Stimulated activated CD4-positive, alpha-beta T cell treated with anti-CD3 and anti-CD28 coated beads, Interleukin-4, amount 100 ng/mL, for 4 hours (primary cell): ENCODE data around the gene PROSER3.
"Not testable (repeated sequence)": the region's sequence is repeated elsewhere in the genome, so short reads cannot be mapped to it uniquely, and the experiment has no call there.

Source experiments
- DNase-seq, 2 experiments: peaks; one replicate each; pipeline ENCODE4 v3.0.0-alpha.2; 2020

Gene PROSER3

DNA sequence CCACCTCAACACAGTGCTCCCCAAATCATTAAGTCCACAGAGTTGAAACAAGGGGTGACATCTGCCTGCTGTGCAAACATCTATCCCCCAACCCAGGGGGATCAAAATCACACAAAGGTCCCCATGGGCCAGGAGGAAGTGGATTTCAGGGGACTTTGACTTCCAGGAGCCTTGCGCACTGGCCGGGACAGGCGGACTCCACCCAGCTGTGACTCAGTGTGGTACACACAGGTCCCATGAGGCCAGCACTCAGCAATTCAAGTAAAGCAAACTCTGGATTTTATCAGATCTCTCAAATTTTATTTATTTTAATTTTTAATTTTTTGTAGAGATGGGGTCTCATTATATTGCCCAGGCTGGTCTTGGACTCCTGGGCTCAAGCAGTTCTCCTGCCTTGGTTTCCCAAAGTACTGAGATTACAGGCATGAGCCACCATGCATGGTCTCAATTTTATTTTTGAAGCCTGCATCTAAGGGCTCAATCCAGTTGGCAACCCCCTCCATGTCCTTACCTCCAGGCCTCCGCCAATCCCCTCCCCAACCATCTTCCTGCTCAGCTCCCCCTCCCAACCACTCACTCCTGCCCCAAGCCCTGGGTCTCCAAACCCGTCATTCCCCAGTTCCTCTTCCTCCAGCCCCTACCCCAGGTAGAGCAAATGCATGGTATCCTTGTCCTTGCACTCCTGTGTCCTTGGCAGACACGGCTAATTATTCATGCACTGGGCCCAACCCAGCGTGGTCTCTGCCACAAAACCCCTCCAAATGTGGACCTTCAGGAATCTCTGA lies 35.6 kb downstream of the PROSER3 start:
- no peak for DNase-seq

DNA sequence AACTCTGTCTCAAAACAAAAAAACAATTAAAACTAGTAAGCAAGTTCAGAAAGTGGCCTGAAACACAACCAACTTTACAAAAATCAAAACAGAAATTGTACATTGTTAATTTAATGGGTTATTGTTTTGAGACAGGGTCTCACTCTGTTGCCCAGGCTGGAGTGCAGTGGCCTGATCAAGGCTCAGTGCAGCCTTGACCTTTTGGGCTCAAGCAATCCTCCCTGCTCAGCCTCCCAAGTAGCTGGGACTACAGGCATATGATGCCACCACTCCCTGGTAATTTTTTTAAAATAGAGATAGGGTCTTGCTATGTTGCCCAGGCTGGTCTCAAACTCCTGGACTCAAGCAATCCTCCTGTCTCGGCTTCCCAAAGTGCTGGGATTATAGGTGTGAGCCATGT lies 37.6 kb downstream of the PROSER3 start:
- not testable (repeated sequence) for DNase-seq

DNA sequence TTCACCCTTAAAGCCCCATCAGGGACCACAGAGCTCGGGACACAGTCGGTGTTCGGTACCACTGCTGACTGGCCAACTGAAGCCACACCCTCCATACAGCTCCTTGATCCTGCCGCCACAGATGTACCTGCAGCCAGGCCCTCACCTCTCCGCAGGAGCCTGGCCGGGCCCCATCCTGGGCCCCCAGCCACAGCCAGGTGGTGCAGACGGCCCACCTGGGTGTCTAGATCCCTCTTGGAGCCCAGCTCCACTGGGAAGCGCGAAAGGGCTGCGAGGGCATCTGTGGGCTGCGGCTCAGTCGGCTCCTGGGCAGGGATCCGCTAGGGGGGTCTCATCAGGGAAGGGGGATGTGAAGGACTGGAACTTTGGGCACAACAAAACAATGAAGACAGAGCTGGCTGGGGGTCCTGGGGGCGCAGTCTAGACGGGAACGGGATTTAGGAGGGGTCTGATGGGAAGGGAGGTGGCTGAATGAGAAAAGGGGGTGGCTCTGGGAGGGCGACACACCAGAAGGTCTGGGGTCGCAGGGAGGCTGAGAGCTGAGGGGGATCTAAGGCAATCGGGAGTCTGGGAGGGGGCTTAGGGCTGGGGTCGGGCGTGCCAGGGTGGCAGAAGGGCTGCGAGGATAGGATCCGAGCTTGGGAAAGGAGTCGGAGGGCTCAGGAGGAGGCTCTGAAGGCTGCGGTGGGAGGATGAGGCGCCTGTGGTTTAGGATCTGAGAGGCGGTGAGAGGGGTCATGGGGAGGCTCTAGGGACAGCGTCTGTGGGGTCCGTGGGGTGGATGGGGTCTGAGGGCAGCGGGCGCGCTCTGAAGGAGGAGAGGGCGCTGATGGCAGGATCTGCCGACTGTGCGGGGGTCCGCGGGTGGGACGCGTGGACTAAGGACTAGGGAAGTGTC lies 38.9 kb downstream of the PROSER3 start:
- DNase-seq: no peak

DNA sequence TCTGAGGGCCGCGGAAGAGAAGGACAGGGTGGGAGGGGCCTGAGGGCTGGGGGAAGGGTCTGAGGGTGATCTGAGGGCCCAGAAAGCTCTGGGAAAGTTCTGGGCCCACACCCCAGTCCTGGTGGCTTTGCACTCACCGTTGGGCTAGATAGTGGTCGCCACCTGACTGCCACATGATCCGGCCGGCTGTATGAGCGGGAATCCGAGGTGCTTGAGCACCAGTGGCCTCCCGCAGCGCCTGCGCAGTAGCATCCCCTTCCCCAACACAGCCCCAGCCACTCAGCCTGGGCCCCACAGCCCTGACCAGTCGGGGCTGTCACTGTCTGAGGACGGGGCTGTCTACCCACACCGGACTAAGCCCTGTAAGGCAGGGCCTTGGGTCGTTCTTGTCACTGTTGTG lies 39.7 kb downstream of the PROSER3 start:
- DNase-seq: peak in 1 of 2 experiments; percentile 9

DNA sequence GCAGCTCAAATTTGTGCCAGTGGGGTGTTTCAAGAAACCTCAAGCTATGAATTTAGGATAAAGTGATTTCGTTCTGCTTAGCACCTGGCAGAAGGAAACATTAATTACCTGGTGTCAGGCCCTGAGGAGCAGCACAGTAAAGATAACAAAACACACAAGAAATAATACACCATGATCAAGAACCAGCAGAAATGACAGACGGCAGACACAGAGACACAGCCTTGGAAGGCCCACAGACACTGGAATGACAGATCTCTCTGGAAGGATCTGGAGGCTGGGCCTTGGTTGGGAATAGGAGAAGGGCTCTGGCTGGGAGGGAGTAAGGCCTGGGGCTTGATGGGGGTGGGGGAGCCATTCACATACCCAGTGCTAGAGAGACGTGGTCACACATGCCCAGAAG lies 43.9 kb downstream of the PROSER3 start:
- no peak for DNase-seq

DNA sequence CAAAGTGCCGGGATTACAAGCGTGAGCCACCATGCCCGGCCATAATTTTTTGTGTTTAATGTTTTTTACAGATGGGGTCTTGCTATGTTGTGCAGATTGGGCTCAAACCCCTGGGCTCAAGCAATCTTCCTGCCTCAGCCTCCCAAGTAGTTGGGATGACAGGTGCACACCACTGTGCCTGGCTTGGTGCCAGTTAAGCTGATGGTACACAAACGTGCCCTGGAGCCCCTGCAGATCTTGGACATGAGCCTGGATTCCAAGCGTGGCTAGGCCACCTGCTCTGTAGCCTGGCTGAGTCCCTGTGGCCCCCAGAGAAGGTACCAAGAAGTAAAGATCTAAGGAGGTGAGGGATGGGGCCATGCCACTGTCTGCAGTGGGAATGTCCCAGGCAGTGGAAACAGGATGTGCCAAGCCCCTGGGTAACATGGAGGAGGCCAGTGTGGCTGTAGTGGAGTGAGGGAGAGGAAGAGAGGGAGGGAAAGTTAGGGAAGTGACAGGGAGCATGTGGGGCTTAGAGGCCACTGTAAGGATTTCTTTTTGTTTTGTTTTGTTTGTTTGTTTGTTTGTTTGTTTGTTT lies 47.6 kb downstream of the PROSER3 start:
- no peak for DNase-seq

DNA sequence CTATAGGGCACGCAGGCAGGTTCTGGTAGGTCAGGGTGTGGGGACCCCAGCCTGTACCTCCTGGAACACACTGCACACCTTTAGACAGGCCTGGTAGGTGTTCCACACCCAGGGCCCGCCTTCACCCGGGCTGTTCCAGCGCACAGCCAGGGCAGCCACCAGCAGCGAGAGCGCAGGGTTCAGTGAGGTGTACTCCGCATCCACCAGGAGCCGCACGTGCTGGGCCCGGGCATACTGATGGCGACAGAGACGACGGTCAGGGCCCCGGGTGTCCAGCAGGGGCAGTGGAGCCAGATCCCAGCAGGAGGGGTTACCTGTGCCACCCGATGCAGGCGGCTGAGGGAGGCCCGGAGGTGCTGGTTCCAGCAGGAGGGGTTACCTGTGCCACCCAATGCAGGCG lies 48.6 kb downstream of the PROSER3 start:
- no peak for DNase-seq

DNA sequence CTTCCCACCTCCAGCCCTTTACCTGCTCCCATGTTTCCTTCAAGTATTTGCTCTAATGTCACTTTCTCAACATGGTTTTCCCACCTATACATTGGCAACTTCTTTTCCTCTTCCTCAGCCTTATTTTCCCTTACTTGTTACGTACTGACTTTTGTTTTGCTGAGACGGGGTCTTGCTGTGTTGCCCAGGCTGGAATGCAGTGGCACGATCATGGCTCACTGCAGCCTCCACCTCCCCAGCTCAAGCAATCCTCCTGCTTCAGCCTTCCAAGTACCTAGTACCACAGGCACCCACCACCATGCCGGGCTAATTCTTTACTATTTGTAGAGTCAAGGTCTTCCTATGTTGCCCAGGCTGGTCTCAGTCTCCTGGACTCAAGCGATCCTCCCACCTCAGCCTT lies 49.7 kb downstream of the PROSER3 start:
- DNase-seq: no peak

DNA sequence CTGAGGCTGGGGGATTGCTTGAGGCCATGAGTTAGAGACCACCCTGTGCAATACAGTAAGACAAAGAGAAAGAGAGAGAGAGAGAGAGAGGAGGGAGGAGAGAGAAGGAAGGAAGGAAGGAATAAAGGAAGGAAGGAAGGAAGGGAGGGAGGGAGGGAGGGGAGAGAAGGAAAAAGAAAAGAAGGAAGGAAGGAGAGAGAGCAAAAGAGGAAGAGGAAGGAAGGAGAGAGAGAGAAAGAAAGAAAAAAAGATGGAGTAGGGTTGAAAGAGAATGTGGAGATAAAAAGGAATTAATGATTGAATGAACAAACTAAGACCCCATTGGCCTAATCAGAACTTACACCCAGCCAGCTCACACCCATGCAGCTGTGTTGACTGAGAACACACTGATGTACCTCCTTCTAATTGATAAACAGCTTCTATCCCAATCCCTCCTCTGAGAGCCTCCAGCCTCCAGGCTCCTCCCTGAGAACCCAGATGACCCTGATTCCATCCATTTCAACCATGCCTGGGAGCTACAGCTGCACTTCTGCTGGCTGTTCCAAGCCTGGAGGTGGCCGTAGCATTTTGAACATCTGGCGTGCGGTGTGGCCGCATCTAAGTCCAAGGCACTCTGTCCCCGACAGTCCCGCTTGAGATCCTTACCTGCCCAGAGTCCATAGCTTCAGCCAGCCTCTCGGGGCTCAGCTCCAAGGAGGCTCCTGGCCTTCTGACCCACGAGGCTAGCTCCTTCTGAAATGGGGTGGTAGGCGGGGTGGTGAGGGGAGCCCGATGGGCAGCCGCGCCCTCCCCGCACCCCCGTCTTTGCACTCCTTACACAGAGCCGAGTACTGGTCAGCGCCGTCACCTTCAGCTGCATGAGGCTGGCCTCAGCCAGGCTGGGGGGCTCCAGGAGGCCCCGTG lies 53.6 kb downstream of the PROSER3 start:
- DNase-seq: no peak

DNA sequence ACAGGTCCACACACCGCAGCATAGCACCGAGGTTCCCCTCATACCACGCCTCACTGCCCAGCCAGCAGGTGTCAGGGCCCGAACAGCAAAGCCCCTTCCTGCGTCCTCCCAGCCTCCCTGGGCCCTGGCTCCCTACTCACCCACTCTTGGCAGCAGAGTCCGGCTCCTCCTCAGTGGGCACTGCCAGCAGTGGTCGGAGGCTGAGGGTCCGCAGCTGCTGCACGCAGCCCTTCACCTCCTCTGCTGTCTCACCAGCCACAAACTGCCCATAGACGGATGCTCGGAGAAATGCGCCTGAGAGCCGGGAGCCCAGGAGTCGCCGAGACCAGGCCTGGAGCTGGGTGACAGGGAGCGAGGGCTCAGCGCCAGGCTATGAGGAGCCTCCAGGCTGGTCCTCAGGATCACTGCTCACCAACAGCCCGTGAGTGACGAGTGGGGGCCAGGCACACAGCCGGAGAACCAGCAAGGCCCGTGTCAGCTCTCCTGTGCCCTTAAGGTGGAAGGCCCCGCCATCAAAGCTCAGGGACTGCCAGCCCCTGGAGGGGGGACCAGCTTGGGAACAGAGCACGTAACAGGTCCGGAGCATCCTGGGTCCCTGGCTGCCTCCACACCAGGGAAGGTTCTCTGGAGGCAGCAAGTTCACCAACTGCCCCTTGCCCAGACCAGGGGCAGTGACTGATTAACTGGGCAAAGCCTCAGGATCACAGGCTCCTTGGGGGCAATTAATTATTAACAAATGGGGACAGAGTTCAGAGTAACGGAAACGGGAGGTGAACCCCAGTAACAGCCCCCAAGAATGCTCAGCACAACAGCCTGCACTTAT lies 54.5 kb downstream of the PROSER3 start, which contains the start of gene PRODH2:
PRODH2 (minus strand) TSS at position 626 of the 823 bp plus-strand sequence; CDS start at position 586, 40 bp downstream.
- DNase-seq: no peak

DNA sequence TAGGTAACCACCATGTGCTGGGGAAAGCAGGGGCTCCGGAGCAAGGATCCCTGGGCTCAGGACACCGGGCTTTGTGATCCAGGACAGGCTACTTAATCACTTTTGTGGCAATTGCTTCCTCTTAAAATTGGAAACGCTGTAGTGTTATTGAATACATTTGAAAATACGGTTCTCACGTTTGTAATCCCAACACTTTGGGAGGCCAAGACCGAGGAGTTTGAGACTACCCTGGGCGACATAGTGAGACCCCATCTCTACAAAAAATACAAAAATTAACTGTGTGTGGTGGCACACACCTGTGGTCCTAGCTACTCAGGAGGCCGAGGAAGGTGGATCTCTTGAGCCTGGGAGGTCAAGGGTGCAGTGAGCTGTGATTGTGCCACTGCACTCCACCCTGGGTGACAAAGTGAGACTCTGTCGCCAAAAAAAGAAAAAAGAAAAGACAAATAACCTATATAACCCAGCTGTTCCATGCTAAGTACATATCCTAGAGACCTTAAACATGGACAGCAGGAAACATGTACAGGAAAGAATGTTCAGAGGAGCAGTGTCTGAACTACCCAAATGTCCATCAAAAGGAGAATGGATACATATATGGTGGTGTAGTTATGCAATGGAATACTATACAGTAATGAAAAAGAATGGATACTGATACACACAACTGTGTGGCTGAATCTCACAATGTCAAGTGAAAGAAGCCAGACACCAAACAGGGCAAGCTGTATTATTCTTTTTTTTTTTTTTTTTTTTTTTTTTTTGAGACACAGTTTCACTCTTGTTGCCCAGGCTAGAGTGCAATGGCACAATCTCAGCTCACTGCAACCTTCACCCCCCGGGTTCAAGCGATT lies 55.3 kb downstream of the PROSER3 start:
- no peak for DNase-seq

DNA sequence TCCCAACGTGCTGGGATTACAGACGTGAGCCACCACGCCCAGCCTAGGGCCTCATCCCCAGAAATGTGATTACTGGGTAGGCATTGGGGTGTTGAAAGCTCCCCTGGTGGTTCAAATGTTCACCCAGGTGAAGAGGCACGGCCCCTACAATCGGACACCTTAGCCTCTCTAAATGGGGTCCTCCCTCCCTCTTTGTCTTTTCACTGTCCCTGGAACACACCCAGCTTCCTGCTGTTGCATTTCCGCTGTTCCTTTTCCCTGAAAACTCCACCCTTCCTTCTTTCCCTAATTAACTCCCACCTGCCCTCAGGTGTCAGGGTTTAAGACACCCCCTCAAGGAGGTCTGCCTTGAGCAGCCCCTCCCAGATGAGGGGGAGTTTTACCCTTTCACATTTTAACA lies 58.3 kb downstream of the PROSER3 start:
- no peak for DNase-seq

DNA sequence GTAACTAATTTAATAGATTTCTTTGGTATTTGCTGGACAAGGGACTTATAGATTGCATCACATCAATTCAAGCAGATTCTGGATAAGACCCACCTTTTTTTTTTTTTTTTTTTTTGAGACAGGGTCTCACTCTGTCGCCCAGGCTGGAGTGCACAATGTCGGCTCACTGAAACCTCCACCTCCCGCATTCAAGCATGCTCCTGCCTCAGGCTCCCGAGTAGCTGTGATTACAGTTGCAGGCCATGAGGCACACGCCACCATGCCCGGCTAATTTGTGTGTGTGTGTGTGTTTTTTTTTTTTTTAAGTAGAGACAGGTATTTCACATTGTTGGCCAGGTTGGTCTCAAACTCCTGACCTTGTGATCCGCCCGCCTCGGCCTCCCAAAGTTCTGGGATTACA lies 58.9 kb downstream of the PROSER3 start:
- DNase-seq: no peak

DNA sequence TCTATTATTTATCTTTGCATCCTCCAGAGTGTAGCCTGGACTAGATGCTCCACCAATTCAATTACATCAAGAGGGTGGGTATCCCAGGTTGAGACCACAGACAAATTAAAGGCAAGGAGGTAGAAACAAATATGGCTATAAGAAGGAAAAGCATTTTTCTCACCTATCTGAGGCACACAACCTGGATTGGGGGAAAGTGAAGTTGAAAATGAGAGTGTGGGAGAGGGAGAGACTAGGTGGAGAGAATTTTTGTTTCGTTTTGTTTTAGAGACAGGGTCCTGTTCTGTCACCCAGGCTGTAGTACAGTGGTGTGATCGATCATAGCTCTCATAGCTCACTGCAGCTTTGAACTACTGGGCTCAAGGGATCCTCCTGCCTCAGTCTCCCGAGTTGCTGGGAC lies 60.5 kb downstream of the PROSER3 start:
- DNase-seq: no peak
